ENCODE measurements around the gene GBF1. TPM values are rescaled to one million over a fixed set of nuclear protein-coding genes. Genes with fewer than 3 reads are reported as not detected.

Gene GBF1
- total and polyA plus RNA-seq, 2 of the 13 experiments (the other 11 are each of a cell fraction or from before 2014, with no cell fraction given), result 17.1 to 21.9 TPM

GRCh38 chr10:102420714-102421506, 175.6 kb downstream of the GBF1 start, which contains the start of gene FBXL15 (continued):
- TF ChIP-seq MXD3 (CRISPR knock-in tag; IDR thresholded peaks at IDR 0.05) (peak; percentile 79), ZNF142 (CRISPR knock-in tag; IDR thresholded peaks at IDR 0.05) (peak; percentile 32; the same call in 1 of the 2 replicates), ISL2 (CRISPR knock-in tag; IDR thresholded peaks at IDR 0.05) (peak; percentile 68), GTF3A (CRISPR knock-in tag; conservative IDR thresholded peaks at IDR 0.05) (no peak), ZNF572 (CRISPR knock-in tag; IDR thresholded peaks at IDR 0.05) (no peak), ZBTB46 (CRISPR knock-in tag; IDR thresholded peaks at IDR 0.05; ENCODE audit: borderline replicate concordance) (no peak), ZNF326 (CRISPR knock-in tag; IDR thresholded peaks at IDR 0.05; ENCODE audit: borderline replicate concordance) (no peak), MATR3 (CRISPR knock-in tag; IDR thresholded peaks at IDR 0.05) (no peak), ZNF468 (CRISPR knock-in tag; IDR thresholded peaks at IDR 0.05) (0 out of 2 replicates have a peak, but pooled peaks have one; percentile 60), RBAK (CRISPR knock-in tag; IDR thresholded peaks at IDR 0.05) (no peak), ZNF484 (CRISPR knock-in tag; IDR thresholded peaks at IDR 0.05; ENCODE audit: borderline replicate concordance, low read depth) (no peak), ZNF256 (CRISPR knock-in tag; conservative IDR thresholded peaks at IDR 0.05) (no peak; the same call in 1 of the 2 replicates), PPARG (CRISPR knock-in tag; conservative IDR thresholded peaks at IDR 0.05) (peak; percentile 76), KDM6A (CRISPR knock-in tag; IDR thresholded peaks at IDR 0.05; ENCODE audit: low read depth) (no peak), ATM (IDR thresholded peaks at IDR 0.05; ENCODE audit: borderline replicate concordance) (no peak), ZNF780A (CRISPR knock-in tag; IDR thresholded peaks at IDR 0.05) (no peak), HMG20A (CRISPR knock-in tag; IDR thresholded peaks at IDR 0.05; ENCODE audit: borderline replicate concordance) (no peak), ZFP82 (CRISPR knock-in tag; IDR thresholded peaks at IDR 0.05; ENCODE audit: borderline replicate concordance) (no peak), ZNF740 (CRISPR knock-in tag; IDR thresholded peaks at IDR 0.05) (peak; percentile 42; the same call in 1 of the 2 replicates), ZNF337 (CRISPR knock-in tag; IDR thresholded peaks at IDR 0.05; ENCODE audit: borderline replicate concordance, low read depth) (peak; percentile 10; the same call in 1 of the 2 replicates), ERF (CRISPR knock-in tag; IDR thresholded peaks at IDR 0.05) (peak; percentile 88)
